KMS-11 (cell line): ENCODE results near the gene SPAG17.

Experiments used
- H2AFZ ChIP-seq: fragments of 200-600 bp; sonication (generic); 2 replicates; pipeline ENCODE4 v1.6.1; 2016; ENCODE audit warnings: antibody characterized with exemption, mixed run types, low read depth
- H3K27ac ChIP-seq: fragments of 200-600 bp; sonication (generic); 2 replicates; pipeline ENCODE4 v1.6.1; 2016; ENCODE audit warnings: mild to moderate bottlenecking, mixed run types
- H3K27me3 ChIP-seq: fragments of 200-600 bp; sonication (generic); 2 replicates; pipeline ENCODE4 v1.6.1; 2017; ENCODE audit warnings: mild to moderate bottlenecking, low read depth, mixed run types, moderate library complexity; ENCODE audit not compliant: insufficient read depth
- H3K36me3 ChIP-seq: fragments of 200-600 bp; sonication (generic); 2 replicates; pipeline ENCODE4 v1.6.1; 2017; ENCODE audit warnings: mild to moderate bottlenecking, mixed run types; ENCODE audit not compliant: insufficient read depth
- H3K4me1 ChIP-seq: fragments of 200-600 bp; sonication (generic); 2 replicates; pipeline ENCODE4 v1.6.1; 2016; ENCODE audit warnings: mild to moderate bottlenecking, low read depth, mixed run types; ENCODE audit not compliant: poor library complexity, severe bottlenecking
- H3K4me2 ChIP-seq: fragments of 200-600 bp; sonication (generic); 2 replicates; pipeline ENCODE4 v1.7.0; 2016; ENCODE audit warnings: mild to moderate bottlenecking, mixed run types
- H3K4me3 ChIP-seq: fragments of 200-600 bp; sonication (generic); IDR thresholded peaks from 2 replicates; pipeline ENCODE4 v1.6.1; 2017; ENCODE audit warnings: low read depth, low read length, mixed read lengths; ENCODE audit not compliant: insufficient read depth
- H3K79me2 ChIP-seq: fragments of 200-600 bp; sonication (generic); 2 replicates; pipeline ENCODE4 v1.6.1; 2016; ENCODE audit warnings: low read depth, mixed run types; ENCODE audit not compliant: insufficient read depth
- H3K9ac ChIP-seq: fragments of 200-600 bp; sonication (generic); 2 replicates; pipeline ENCODE4 v1.6.1; 2016; ENCODE audit warnings: mild to moderate bottlenecking, mixed run types
- H4K20me1 ChIP-seq: fragments of 200-600 bp; sonication (generic); 2 replicates; pipeline ENCODE4 v1.6.1; 2016; ENCODE audit warnings: mild to moderate bottlenecking, mixed run types; ENCODE audit not compliant: insufficient read depth
- CTCF ChIP-seq: fragments of 200-600 bp; sonication (generic); conservative IDR thresholded peaks from 2 replicates; pipeline ENCODE4 v1.6.1; 2017; ENCODE audit warnings: low read depth, mild to moderate bottlenecking, antibody characterized with exemption, low read length, moderate library complexity, mixed read lengths

Gene SPAG17

GRCh38 chr1:118116909-118117308, 68.1 kb downstream of the SPAG17 start:
- Histone ChIP-seq H3K4me1 (no peaks in the 10 kb centered on the region), H3K27me3 (no peaks in the 10 kb centered on the region), H3K4me2 (no peak overlapping the region), H3K9ac (no peak overlapping the region), H3K36me3 (no peaks in the 10 kb centered on the region), H2AFZ (no peak overlapping the region), H4K20me1 (no peaks in the 10 kb centered on the region), H3K27ac (no peak overlapping the region), H3K4me3 (no peak overlapping the region), H3K79me2 (no peaks in the 10 kb centered on the region)
- TF ChIP-seq CTCF = no peak

GRCh38 chr1:118116401-118116800, 68.6 kb downstream of the SPAG17 start:
- no peak for TF ChIP-seq CTCF
- H3K4me1 ChIP-seq = no peaks in the 10 kb centered on the region
- no peak overlapping the region for H3K27ac ChIP-seq
- H3K36me3 ChIP-seq = no peaks in the 10 kb centered on the region
- H3K9ac ChIP-seq = no peak overlapping the region
- no peak overlapping the region for H3K4me3 ChIP-seq
- no peak overlapping the region for H2AFZ ChIP-seq
- no peaks in the 10 kb centered on the region for H3K79me2 ChIP-seq
- no peaks in the 10 kb centered on the region for H4K20me1 ChIP-seq
- H3K27me3 ChIP-seq = no peaks in the 10 kb centered on the region
- no peak overlapping the region for H3K4me2 ChIP-seq

- Histone ChIP-seq H4K20me1 (no peaks in the 10 kb centered on the region), H3K4me3 (no peak overlapping the region), H3K4me2 (no peak overlapping the region), H3K27ac (no peak overlapping the region), H3K79me2 (no peaks in the 10 kb centered on the region), H2AFZ (no peak overlapping the region), H3K4me1 (no peaks in the 10 kb centered on the region), H3K27me3 (no peaks in the 10 kb centered on the region), H3K36me3 (no peaks in the 10 kb centered on the region), H3K9ac (no peak overlapping the region)
- TF ChIP-seq CTCF = no peak
These were observed 69.3 kb downstream of the SPAG17 start for GRCh38 chr1:118115567-118116295.

GRCh38 chr1:118113261-118113660, 71.8 kb downstream of the SPAG17 start:
- Histone ChIP-seq H3K27ac (no peak overlapping the region), H3K4me3 (no peak overlapping the region), H2AFZ (no peak overlapping the region), H3K27me3 (no peaks in the 10 kb centered on the region), H3K79me2 (no peaks in the 10 kb centered on the region), H3K9ac (no peak overlapping the region), H4K20me1 (no peaks in the 10 kb centered on the region), H3K36me3 (no peaks in the 10 kb centered on the region), H3K4me1 (no peaks in the 10 kb centered on the region), H3K4me2 (no peak overlapping the region)
- TF ChIP-seq CTCF = no peak
